ENCODE results near the gene PHGDH. TPM values are rescaled to one million over a fixed set of nuclear protein-coding genes. Genes with fewer than 3 reads are reported as not detected.

Gene PHGDH
- polyA plus RNA-seq, 1 experiment: 108 TPM

- DNase-seq (ENCODE audit: low read depth, low spot score): no peak
- CTCF ChIA-PET: interaction anchor here (0.6 to 3.8 kb wide), 31 partner anchors 9 to 391 kb away, joined by 3 to 36 read pairs (median 4); partner anchors contain the start of genes PHGDH and ZNF697
- POLR2A ChIA-PET: interaction anchor here (0.6 to 1.2 kb wide), 2 partner anchors 32 to 96 kb away, joined by 3 read pairs; partner anchors contain the start of gene PHGDH
- no peak overlapping the region for H3K4me3 ChIP-seq (ENCODE audit: low read depth, low read length)
- H3K27me3 ChIP-seq (ENCODE audit: control insufficient read depth, insufficient read depth, low read length): no peaks in the 10 kb centered on the region
- no peak for TF ChIP-seq CTCF (IDR thresholded peaks at IDR 0.05; ENCODE audit: low read depth, low read length)
- no peak overlapping the region for H3K27ac ChIP-seq (ENCODE audit: low read depth, low read length)
- no peaks in the 10 kb centered on the region for H3K9me3 ChIP-seq (ENCODE audit: control insufficient read depth, insufficient read depth, low read length)
Observed at GRCh38 chr1:119743308-119743707, 31.6 kb downstream of the PHGDH start.

GRCh38 chr1:119743776-119744597, 32.3 kb downstream of the PHGDH start:
- peak; percentile 67 for DNase-seq (ENCODE audit: low read depth, low spot score)
- TF ChIP-seq CTCF (IDR thresholded peaks at IDR 0.05; ENCODE audit: low read depth, low read length): peak; percentile 85
- POLR2A ChIA-PET: interaction anchor here (0.6 to 1.2 kb wide), 2 partner anchors 32 to 97 kb away, joined by 3 read pairs; partner anchors contain the start of gene PHGDH
- Histone ChIP-seq H3K4me3 (ENCODE audit: low read depth, low read length) (no peak overlapping the region), H3K27ac (ENCODE audit: low read depth, low read length) (no peak overlapping the region), H3K9me3 (ENCODE audit: control insufficient read depth, insufficient read depth, low read length) (no peaks in the 10 kb centered on the region), H3K27me3 (ENCODE audit: control insufficient read depth, insufficient read depth, low read length) (no peaks in the 10 kb centered on the region)
- CTCF ChIA-PET: interaction anchor here (0.6 to 3.8 kb wide), 42 partner anchors 10 to 391 kb away, joined by 3 to 36 read pairs (median 4); partner anchors contain the start of genes PHGDH and ZNF697

- POLR2A ChIA-PET: no interaction called here
- CTCF ChIA-PET: interaction anchor here (0.6 to 3.8 kb wide), 30 partner anchors 10 to 224 kb away, joined by 3 to 36 read pairs (median 4); partner anchors contain the start of gene PHGDH
- peaks cover 2% of the 10 kb centered on the region for H3K27me3 ChIP-seq (ENCODE audit: control insufficient read depth, insufficient read depth, low read length)
- H3K9me3 ChIP-seq (ENCODE audit: control insufficient read depth, insufficient read depth, low read length): no peaks in the 10 kb centered on the region
- no peak overlapping the region for H3K4me3 ChIP-seq (ENCODE audit: low read depth, low read length)
- H3K27ac ChIP-seq (ENCODE audit: low read depth, low read length): no peak overlapping the region
- no peak for TF ChIP-seq CTCF (IDR thresholded peaks at IDR 0.05; ENCODE audit: low read depth, low read length)
- DNase-seq (ENCODE audit: low read depth, low spot score): no peak
Observed at GRCh38 chr1:119744598-119744942, 32.8 kb downstream of the PHGDH start.

GRCh38 chr1:119745034-119745433, 33.3 kb downstream of the PHGDH start:
- no peak for DNase-seq (ENCODE audit: low read depth, low spot score)
- ChIA-PET CTCF (interaction anchor here (0.9 to 3.8 kb wide), 19 partner anchors 11 to 223 kb away, joined by 3 to 36 read pairs (median 7); partner anchors contain the start of gene PHGDH), POLR2A (no interaction called here)
- Histone ChIP-seq H3K4me3 (ENCODE audit: low read depth, low read length) (no peak overlapping the region), H3K27me3 (ENCODE audit: control insufficient read depth, insufficient read depth, low read length) (peaks cover 2% of the 10 kb centered on the region), H3K27ac (ENCODE audit: low read depth, low read length) (no peak overlapping the region), H3K9me3 (ENCODE audit: control insufficient read depth, insufficient read depth, low read length) (no peaks in the 10 kb centered on the region)
- no peak for TF ChIP-seq CTCF (IDR thresholded peaks at IDR 0.05; ENCODE audit: low read depth, low read length)

GRCh38 chr1:119747451-119747850, 35.7 kb downstream of the PHGDH start:
- Histone ChIP-seq H3K4me3 (ENCODE audit: low read depth, low read length) (no peak overlapping the region), H3K27me3 (ENCODE audit: control insufficient read depth, insufficient read depth, low read length) (peaks cover 2% of the 10 kb centered on the region), H3K27ac (ENCODE audit: low read depth, low read length) (no peak overlapping the region), H3K9me3 (ENCODE audit: control insufficient read depth, insufficient read depth, low read length) (no peaks in the 10 kb centered on the region)
- CTCF ChIA-PET: interaction anchor here (0.9 to 1.7 kb wide), 2 partner anchors 10 to 61 kb away, joined by 3 to 7 read pairs; no protein-coding TSS in a partner anchor
- TF ChIP-seq CTCF (IDR thresholded peaks at IDR 0.05; ENCODE audit: low read depth, low read length): no peak
- POLR2A ChIA-PET: no interaction called here
- DNase-seq (ENCODE audit: low read depth, low spot score): no peak
